OCI-M1 (cell line): ENCODE results near the gene PARP9.
"Not testable (repeated sequence)": the region's sequence is repeated elsewhere in the genome, so short reads cannot be mapped to it uniquely, and the experiment has no call there.

Experiments
- DNase-seq: peaks from one replicate; lab custom pipeline; 2025; lab: John Stamatoyannopoulos, UW

PARP9 gene

GRCh38 chr3:122520861-122521260 is 43.2 kb downstream of the PARP9 start:
- DNase-seq: no peak

GRCh38 chr3:122519693-122520092 is 44.4 kb downstream of the PARP9 start:
- peak; percentile 14 for DNase-seq

- no peak for DNase-seq
These were observed 47.2 kb downstream of the PARP9 start for GRCh38 chr3:122516846-122517360.

DNA sequence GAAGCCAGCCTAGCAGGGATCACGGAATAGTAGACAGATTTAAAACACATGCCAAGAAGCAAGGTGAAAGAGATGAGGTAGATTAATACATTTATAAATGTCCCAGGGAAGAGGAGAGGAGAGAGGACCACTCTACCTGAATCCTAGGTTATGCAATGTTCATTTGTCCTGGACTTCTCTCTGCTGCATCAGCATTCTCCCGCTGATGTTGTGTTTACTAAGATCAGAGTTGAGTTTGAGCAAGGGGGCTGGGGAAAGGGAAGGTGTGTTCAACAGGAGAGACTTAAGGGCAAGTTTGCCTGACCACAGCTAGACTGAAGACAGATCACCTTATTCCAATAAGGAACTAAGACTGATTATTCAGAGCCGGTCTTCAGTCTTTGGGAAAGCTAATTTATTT is 48.2 kb downstream of the PARP9 start:
- no peak for DNase-seq

DNA sequence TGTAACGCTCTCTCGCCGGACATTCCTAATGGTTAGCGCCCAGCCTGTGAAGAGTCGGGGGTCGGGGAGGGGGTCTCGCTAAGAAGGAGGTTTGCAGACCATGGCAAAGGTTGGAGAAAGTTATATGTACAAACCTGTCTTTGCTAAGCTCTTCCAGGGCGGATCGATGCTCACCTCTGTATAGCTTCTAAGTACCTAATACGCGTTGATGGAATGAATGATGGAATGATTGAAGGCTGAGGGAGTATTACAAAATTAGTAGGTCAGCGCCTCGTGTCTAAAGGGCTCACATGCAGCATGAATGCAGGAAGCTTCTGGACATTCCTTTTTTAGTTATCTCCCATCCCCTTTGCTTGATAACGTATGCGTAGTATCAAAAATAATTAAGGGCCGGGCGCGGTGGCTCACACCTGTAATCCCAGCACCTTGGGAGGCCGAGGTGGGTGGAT is 49.1 kb downstream of the PARP9 start:
- DNase-seq: no peak

DNA sequence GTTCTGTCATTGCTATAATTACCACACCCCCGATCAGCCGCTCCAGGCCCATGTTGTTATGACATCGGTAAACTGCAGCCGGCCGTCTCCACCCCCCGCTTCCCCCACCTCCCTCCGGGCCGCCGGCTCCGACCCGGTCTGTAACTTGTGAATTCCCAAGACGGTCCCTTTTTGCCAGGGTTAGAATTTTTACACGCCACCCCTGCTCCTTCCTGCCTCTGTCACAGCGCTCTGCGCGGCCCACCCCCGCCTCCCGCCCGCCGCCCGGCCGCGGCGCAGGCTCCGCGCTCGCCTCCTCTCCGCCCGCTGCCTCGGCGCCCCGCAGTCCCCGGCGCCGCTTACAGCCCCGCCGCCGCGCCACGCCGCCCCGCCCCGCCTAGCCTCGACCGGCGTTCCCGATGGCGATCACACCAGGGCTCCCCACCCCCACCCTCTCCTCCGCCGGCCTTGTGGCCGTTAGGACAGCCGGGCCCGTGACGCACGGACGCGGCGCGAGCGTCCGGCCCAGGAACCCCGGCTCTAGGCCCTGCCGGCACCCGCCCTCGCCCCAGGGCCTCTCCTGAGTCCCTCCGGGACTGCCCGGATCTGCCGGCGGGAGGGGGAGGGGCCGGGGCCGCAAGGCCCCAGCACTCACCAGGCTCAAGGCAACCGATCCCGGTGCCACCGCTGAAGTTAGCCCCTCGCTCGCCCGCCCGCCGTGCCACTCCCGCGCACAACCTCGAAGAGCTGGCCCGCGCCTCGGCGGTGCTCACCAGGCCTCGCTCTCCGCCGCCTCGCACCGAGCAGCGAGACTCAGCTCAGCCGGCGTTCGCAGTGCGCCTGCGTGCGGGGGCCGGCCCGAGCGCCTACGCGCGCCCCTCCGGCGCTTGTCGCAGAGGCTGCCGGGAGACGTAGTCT is 49.7 kb downstream of the PARP9 start, which contains the start of gene KPNA1:
KPNA1 (minus strand) TSS at position 817 of the 897 bp plus-strand sequence. CDS start 18,374 bp downstream, outside the sequence.
- peak; percentile 93 for DNase-seq

- no peak for DNase-seq
These were observed 50.5 kb downstream of the PARP9 start for GRCh38 chr3:122513386-122514122.

DNA sequence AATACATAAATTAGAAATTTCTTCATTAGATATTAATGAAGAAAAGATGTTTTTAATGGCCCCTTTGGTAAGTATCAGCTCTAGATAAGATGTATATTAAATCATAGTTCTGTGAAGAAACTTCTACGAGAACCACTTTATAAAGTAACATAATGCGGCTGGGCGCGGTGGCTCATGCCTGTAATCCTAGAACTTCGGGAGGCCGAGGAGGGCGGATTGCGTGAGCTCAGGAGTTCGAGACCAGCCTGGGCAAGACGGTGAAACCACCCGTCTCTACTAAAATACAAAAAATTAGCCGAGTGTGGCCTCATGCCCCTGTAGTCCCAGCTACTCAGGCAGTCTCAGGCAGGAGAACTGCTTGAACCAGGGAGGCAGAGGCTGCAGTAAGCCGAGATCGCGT is 51.8 kb downstream of the PARP9 start:
- DNase-seq: no peak

DNA sequence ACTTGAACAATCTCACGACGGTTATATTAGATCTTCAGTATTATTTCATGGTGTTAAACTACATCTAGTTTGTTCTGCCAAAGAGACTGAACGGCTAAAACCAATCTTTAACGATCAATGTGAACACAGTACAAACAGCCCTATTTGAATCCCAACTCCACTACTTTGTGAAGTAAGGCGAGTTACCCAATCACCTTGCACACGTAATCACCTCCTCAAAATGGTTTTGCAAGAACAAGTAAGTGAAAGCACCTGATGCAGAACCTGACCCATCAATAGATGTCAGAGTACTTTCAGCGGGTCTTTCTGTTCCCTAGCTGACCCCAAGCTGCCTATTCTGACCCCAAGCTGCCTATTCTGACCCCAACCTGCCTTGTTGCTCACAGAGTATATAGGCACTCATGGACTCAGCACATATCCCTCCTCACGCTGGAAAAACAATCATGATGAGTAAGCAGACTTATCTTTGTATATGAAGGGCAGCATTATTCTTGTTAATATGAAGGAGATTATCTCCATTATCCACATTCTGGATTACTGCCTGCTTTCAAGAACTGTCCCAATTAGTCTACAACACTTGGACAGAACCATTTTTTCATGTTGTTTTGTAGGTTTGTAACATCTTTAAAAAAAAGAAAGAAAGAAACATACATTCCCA is 53.1 kb downstream of the PARP9 start:
- DNase-seq: no peak

GRCh38 chr3:122508944-122509343 is 55.2 kb downstream of the PARP9 start:
- not testable (repeated sequence) for DNase-seq

GRCh38 chr3:122508135-122508914 is 55.8 kb downstream of the PARP9 start:
- no peak for DNase-seq

GRCh38 chr3:122506450-122506849 is 57.6 kb downstream of the PARP9 start:
- DNase-seq: no peak

GRCh38 chr3:122505676-122506075 is 58.4 kb downstream of the PARP9 start:
- peak; percentile 52 for DNase-seq

- no peak for DNase-seq
These were observed 61.2 kb downstream of the PARP9 start for GRCh38 chr3:122502941-122503340.

DNA sequence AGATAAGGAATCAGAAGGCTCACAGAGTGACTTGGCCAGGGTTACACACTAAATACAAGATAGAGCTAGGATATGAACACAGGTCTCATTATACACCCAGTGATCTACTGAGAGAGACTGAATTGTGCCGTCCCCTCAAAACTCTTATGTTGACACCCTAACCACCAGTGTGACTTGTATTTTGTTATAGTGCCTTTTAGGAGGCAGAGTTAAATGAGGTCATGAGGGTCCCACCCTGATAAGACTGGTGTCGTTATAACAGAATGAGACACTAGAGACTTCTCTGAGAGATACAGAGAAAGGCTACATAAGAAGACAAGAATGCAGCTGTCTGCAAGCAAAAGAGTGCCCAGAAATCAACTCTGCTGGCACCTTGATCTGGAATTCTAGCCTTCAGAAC is 62.0 kb downstream of the PARP9 start:
- peak; percentile 73 for DNase-seq

DNA sequence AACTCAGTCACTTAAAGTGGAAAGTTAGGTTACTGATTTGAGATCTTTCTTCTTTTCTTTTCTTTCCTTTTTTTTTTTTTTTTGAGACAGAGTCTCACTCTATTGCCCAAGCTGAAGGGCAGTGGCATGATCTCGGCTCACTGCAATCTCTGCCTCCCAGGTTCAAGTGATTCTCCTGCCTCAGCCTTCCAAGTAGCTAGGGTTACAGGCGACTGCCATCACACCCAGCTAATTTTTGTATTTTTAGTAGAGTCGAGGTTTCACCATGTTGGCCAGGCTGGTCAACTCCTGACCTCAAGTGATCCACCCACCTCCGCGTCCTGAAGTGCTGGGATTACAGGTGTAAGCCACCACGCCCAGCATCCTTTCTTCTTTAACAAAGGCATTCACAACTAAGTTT is 63.1 kb downstream of the PARP9 start:
- DNase-seq: not testable (repeated sequence)

GRCh38 chr3:122498152-122498551 is 65.9 kb downstream of the PARP9 start:
- DNase-seq: peak; percentile 52

GRCh38 chr3:122497425-122497824 is 66.7 kb downstream of the PARP9 start:
- peak; percentile 84 for DNase-seq

- DNase-seq: no peak
These were observed 67.6 kb downstream of the PARP9 start for GRCh38 chr3:122496508-122496907.

DNA sequence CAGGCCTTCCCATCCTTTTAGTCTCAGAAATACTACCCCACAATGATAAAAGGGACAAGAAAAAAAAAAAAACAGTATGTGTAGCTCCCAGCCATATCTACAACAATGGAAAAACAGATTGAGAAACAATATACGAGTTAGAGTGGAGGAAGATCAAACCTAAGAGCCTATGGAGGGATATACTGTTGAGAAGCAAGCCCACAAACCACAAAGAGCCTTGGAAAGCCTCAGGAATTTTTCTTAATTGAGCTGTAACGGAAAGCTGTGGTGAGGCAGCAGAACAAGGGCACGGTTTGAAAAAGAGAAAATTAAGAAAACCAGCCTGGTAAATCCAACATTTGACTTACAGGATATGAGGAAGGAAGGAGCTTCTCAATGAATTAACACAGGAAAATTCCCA is 70.8 kb downstream of the PARP9 start:
- DNase-seq: no peak

DNA sequence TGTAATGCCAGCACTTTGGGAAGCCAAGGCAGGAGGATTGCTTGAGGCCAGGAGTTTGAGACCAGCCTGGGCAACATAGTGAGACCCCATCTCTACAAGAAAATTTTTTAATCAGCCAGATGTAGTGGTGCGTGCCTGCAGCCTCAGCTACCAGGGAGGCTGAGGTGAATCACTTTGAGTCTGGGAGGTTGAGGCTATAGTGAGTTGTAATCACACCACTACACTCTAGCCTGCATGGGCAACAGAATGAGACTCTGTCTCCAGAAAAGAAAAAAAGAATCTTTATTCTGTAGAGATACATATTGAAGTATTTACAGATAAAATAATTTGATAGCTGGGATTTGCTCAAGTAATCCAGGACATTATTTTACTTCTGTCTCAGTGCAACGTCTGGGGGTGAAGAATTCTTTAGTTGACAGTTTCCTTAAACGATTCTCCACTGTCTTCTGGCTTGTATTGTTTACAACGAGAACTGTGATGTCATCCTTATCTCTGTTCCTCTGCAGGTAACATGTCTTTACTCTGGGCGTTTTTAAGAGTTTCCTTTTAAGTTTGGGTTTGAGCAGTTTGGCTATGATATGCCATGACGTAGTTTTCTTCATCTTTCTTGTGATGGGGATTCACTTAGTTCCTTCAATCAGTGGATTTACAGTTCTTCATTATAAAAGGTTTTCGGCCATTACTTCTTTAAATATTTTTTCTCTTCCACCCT is 75.7 kb downstream of the PARP9 start:
- no peak for DNase-seq
